Stimulated activated CD8-positive, alpha-beta memory T cell treated with anti-CD3 and anti-CD28 coated beads, Interleukin-4, amount 100 ng/mL, for 1 hour (primary cell): ENCODE measurements around the gene RNF157.

Experiments
- DNase-seq, 2 donors: peaks; one replicate each; pipeline ENCODE4 v3.0.0-alpha.2; 2020; ENCODE audit warnings: low read depth in 2 of 2, low spot score in 1 of 2

The RNF157 gene

GRCh38 chr17:76145231-76146052 is 94.9 kb downstream of the RNF157 start:
- peak in 1 of 2 donors; percentile 36 for DNase-seq

- no peak for DNase-seq
Measured at GRCh38 chr17:76142585-76143041, 97.7 kb downstream of the RNF157 start.

GRCh38 chr17:76142039-76142584 is 98.2 kb downstream of the RNF157 start:
- no peak for DNase-seq

GRCh38 chr17:76141212-76142038 is 98.9 kb downstream of the RNF157 start, which contains the start of gene FOXJ1:
FOXJ1 (minus strand) TSS chr17:76141245; CDS start chr17:76140395, 850 bp downstream.
- peak; percentile 83 to 86 for DNase-seq

- no peak for DNase-seq
Measured at GRCh38 chr17:76140661-76141211, 99.6 kb downstream of the RNF157 start.

- no peak for DNase-seq
Measured at GRCh38 chr17:76139801-76140660, 100.3 kb downstream of the RNF157 start.

GRCh38 chr17:76138896-76139752 is 101.2 kb downstream of the RNF157 start:
- no peak for DNase-seq

GRCh38 chr17:76138234-76138895 is 101.9 kb downstream of the RNF157 start:
- DNase-seq: no peak

- DNase-seq: no peak
Measured at GRCh38 chr17:76137351-76138233, 102.7 kb downstream of the RNF157 start.

- no peak for DNase-seq
Measured at GRCh38 chr17:76137001-76137350, 103.3 kb downstream of the RNF157 start.

- no peak for DNase-seq
Measured at GRCh38 chr17:76136276-76137000, 103.9 kb downstream of the RNF157 start.

GRCh38 chr17:76135810-76136188 is 104.5 kb downstream of the RNF157 start:
- DNase-seq: no peak

- no peak for DNase-seq
Measured at GRCh38 chr17:76134911-76135809, 105.1 kb downstream of the RNF157 start.

- no peak for DNase-seq
Measured at GRCh38 chr17:76132574-76133338, 107.5 kb downstream of the RNF157 start.

- no peak for DNase-seq
Measured at GRCh38 chr17:76131692-76132573, 108.4 kb downstream of the RNF157 start.
